Measurements from ENCODE around the gene SEC14L3.

SEC14L3 gene

DNA sequence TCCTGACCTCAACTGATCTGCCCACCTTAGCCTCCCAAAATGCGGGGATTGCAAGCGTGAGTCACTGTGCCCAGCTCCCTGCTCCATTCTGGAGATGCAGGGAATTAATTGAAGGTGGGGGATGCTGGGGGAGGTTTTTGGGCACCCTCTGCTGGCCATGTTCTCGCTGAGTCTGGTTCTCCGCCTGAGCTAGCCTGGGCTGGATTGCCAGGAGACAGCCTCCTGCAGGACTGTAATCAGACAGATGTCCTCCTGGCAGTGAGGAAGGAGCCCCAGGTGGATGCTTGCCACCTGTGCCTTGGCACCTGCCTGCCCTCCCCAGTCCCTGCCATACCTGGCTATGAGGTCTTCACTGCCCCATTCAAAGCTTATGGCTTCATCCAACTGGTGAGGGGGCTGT is 40.9 kb downstream of the SEC14L3 start:
- in situ Hi-C loops (cut with MboI; ENCODE audit: low sequenced_read_pairs): no loop called here
- Histone ChIP-seq H3K27me3 (ENCODE audit: low read depth) (no peaks in the 10 kb centered on the region), H3K9me3 (no peaks in the 10 kb centered on the region), H3K36me3 (replicated peaks) (peaks cover 13% of the 10 kb centered on the region), H3K4me3 (no peak overlapping the region), H3K4me1 (peaks cover 10% of the 10 kb centered on the region)
- peak in 1 of 2 experiments; percentile 33 for DNase-seq (ENCODE audit: low spot score in 2 of 2)

- Histone ChIP-seq H3K36me3 (replicated peaks) (peaks cover 13% of the 10 kb centered on the region), H3K4me1 (peaks cover 7% of the 10 kb centered on the region), H3K4me3 (no peak overlapping the region), H3K9me3 (no peaks in the 10 kb centered on the region), H3K27me3 (ENCODE audit: low read depth) (no peaks in the 10 kb centered on the region)
- in situ Hi-C loops (cut with MboI; ENCODE audit: low sequenced_read_pairs): no loop called here
- DNase-seq (ENCODE audit: low spot score in 2 of 2): no peak
Measured at GRCh38 chr22:30429887-30430286, 41.9 kb downstream of the SEC14L3 start.

DNA sequence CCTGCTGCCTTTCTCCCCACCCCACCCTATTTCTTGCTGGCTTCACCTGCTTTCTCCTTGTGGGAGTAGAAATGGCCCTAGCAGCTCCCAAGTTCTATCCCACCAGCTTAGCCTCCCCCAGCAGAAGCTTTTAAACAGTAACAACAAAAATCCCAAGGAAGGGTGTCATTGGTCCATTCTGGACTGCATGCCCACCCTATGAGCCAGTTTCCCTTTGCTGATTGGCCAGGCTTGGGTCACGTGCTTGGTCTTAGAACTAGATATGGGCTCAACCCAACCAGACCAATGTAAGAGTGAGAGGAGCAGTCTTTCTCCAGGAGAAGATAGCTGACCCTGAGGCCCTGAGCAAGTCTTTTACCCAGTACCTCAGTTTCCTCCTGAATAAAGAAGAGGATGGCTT is 43.9 kb downstream of the SEC14L3 start:
- Histone ChIP-seq H3K9me3 (no peaks in the 10 kb centered on the region), H3K27me3 (ENCODE audit: low read depth) (no peaks in the 10 kb centered on the region), H3K36me3 (replicated peaks) (peaks cover 13% of the 10 kb centered on the region), H3K4me3 (no peak overlapping the region), H3K4me1 (peaks cover 19% of the 10 kb centered on the region)
- in situ Hi-C loops (cut with MboI; ENCODE audit: low sequenced_read_pairs): no loop called here
- no peak for DNase-seq (ENCODE audit: low spot score in 2 of 2)

- H3K36me3 ChIP-seq (replicated peaks): peaks cover 13% of the 10 kb centered on the region
- H3K4me3 ChIP-seq: peak overlapping the region; percentile 87
- H3K27me3 ChIP-seq (ENCODE audit: low read depth): no peaks in the 10 kb centered on the region
- H3K4me1 ChIP-seq: peaks cover 29% of the 10 kb centered on the region
- no peaks in the 10 kb centered on the region for H3K9me3 ChIP-seq
- peak; percentile 73 to 89 for DNase-seq (ENCODE audit: low spot score in 2 of 2)
- in situ Hi-C loops (cut with MboI; ENCODE audit: low sequenced_read_pairs): no loop called here
Measured at GRCh38 chr22:30426388-30427353, 45.1 kb downstream of the SEC14L3 start.

DNA sequence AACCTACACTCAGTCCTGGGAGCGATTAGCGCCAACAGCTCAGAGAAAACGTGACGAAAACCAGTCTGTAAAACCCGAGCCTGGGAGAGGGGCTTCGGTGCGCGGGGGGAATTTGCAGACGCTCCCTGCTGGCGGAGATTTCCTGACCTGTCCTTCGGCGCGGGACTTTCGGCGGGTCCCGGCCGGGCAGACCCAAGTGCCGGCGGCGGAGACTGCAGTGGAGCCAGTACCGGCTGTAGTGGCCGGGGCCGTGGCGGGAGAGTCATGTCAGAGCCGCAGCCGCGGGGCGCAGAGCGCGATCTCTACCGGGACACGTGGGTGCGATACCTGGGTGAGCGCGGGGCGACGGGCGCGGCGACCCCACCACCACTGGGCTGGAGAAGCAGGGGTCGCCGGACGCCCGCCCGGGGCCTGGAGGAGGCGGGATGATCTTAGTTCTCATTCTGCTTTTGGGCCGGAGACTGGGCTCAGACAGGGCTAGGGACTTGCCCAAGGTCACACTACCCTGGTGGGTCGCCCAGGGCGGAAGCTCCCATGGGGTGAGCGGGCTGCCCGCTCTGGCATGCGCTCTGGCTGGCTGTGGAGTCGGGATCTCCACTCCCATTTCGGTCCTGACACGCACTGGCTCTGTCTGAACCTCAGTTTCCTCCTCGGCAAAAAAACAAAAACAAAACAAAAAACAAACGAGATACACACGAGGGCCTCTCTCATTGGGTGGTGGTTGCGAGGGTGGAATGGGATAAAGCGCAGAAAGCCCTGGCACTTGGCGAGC is 46.0 kb downstream of the SEC14L3 start, which contains the start of gene MTFP1:
Gene MTFP1 (plus strand): TSS at position 153 of the 772 bp plus-strand sequence. CDS start 112 bp downstream, at position 265.
- Histone ChIP-seq H3K4me1 (peaks cover 37% of the 10 kb centered on the region), H3K9me3 (no peaks in the 10 kb centered on the region), H3K4me3 (peak within 1 kb of the TSS; percentile 87), H3K27me3 (ENCODE audit: low read depth) (no peaks in the 10 kb centered on the region), H3K36me3 (replicated peaks) (peaks cover 20% of the 10 kb centered on the region)
- DNase-seq (ENCODE audit: low spot score in 2 of 2): peak; percentile 84 to 89
- in situ Hi-C loops (cut with MboI; ENCODE audit: low sequenced_read_pairs): no loop called here

- peaks cover 41% of the 10 kb centered on the region for H3K4me1 ChIP-seq
Measured at GRCh38 chr22:30425327-30425615, 46.5 kb downstream of the SEC14L3 start.

GRCh38 chr22:30424534-30425326 is 47.1 kb downstream of the SEC14L3 start:
- peaks cover 41% of the 10 kb centered on the region for H3K4me1 ChIP-seq
- H3K9me3 ChIP-seq: no peaks in the 10 kb centered on the region
- in situ Hi-C loops (cut with MboI; ENCODE audit: low sequenced_read_pairs): no loop called here
- DNase-seq (ENCODE audit: low spot score in 2 of 2): peak in 1 of 2 experiments; percentile 8
- H3K4me3 ChIP-seq: peak overlapping the region; percentile 87
- H3K27me3 ChIP-seq (ENCODE audit: low read depth): no peaks in the 10 kb centered on the region
- peaks cover 27% of the 10 kb centered on the region for H3K36me3 ChIP-seq (replicated peaks)

More at GRCh38 chr22:30425327-30425615, 46.5 kb downstream of the SEC14L3 start:
- Histone ChIP-seq H3K9me3 (no peaks in the 10 kb centered on the region), H3K4me3 (peak overlapping the region; percentile 87), H3K36me3 (replicated peaks) (peaks cover 24% of the 10 kb centered on the region), H3K27me3 (ENCODE audit: low read depth) (no peaks in the 10 kb centered on the region)
- in situ Hi-C loops (cut with MboI; ENCODE audit: low sequenced_read_pairs): no loop called here
- no peak for DNase-seq (ENCODE audit: low spot score in 2 of 2)

DNA sequence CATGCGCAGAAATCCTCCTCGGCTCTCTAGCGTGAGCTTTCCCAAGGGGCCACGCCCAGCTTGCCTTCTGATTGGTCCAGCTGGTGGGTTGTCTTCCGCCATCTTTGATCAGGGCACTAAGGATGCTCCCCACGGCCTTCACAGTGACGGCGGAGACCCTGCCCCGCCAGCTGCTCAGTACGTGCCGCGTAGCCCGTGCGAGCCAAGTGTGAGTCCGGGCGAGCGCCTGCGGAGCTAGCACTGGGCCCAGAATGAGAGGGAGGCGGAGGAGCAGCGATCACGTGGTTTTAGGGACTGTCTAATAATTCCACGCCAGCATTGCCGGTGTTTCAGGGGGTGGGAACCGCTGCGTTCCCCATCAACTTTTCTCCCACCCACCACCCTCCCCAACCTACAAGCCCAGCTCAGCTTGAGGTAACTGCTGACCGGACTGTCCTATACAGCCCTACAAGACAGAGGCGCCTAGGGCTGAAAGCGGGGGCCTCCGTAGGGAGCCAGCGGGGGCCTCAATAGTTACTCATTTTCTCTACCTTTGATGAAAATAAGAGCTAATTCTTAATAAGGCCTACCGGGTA is 47.8 kb downstream of the SEC14L3 start:
- Histone ChIP-seq H3K9me3 (no peaks in the 10 kb centered on the region), H3K27me3 (ENCODE audit: low read depth) (no peaks in the 10 kb centered on the region), H3K4me1 (peaks cover 41% of the 10 kb centered on the region), H3K4me3 (peak overlapping the region; percentile 42), H3K36me3 (replicated peaks) (peaks cover 34% of the 10 kb centered on the region)
- in situ Hi-C loops (cut with MboI; ENCODE audit: low sequenced_read_pairs): no loop called here
- peak; percentile 99 for DNase-seq (ENCODE audit: low spot score in 2 of 2)

GRCh38 chr22:30423301-30423958 is 48.4 kb downstream of the SEC14L3 start:
- no peak for DNase-seq (ENCODE audit: low spot score in 2 of 2)
- H3K4me1 ChIP-seq: peaks cover 41% of the 10 kb centered on the region
- H3K36me3 ChIP-seq (replicated peaks): peaks cover 39% of the 10 kb centered on the region
- H3K27me3 ChIP-seq (ENCODE audit: low read depth): no peaks in the 10 kb centered on the region
- no peaks in the 10 kb centered on the region for H3K9me3 ChIP-seq
- H3K4me3 ChIP-seq: peak overlapping the region; percentile 42
- in situ Hi-C loops (cut with MboI; ENCODE audit: low sequenced_read_pairs): no loop called here

GRCh38 chr22:30422481-30423300 is 49.1 kb downstream of the SEC14L3 start:
- peak overlapping the region; percentile 42 for H3K4me3 ChIP-seq
- H3K36me3 ChIP-seq (replicated peaks): peaks cover 34% of the 10 kb centered on the region
- no peaks in the 10 kb centered on the region for H3K9me3 ChIP-seq
- no peaks in the 10 kb centered on the region for H3K27me3 ChIP-seq (ENCODE audit: low read depth)
- in situ Hi-C loops (cut with MboI; ENCODE audit: low sequenced_read_pairs): no loop called here
- peak; percentile 29 to 47 for DNase-seq (ENCODE audit: low spot score in 2 of 2)
- peaks cover 41% of the 10 kb centered on the region for H3K4me1 ChIP-seq

- in situ Hi-C loops (cut with MboI; ENCODE audit: low sequenced_read_pairs): no loop called here
Measured at GRCh38 chr22:30421695-30422480, 49.9 kb downstream of the SEC14L3 start.

More at GRCh38 chr22:30421695-30422480, 49.9 kb downstream of the SEC14L3 start:
- Histone ChIP-seq H3K27me3 (ENCODE audit: low read depth) (no peaks in the 10 kb centered on the region), H3K9me3 (no peaks in the 10 kb centered on the region), H3K4me3 (no peak overlapping the region), H3K36me3 (replicated peaks) (peaks cover 32% of the 10 kb centered on the region), H3K4me1 (peaks cover 41% of the 10 kb centered on the region)
- DNase-seq (ENCODE audit: low spot score in 2 of 2): no peak

Measured in HAP-1 (cell line).